ENCODE results near the gene SLC26A6.

- TF ChIP-seq CSDC2 (CRISPR knock-in tag; IDR thresholded peaks at IDR 0.05) (no peak), OSR1 (CRISPR knock-in tag; IDR thresholded peaks at IDR 0.05) (no peak), ZFP30 (CRISPR knock-in tag; IDR thresholded peaks at IDR 0.05) (no peak), ARNTL (CRISPR knock-in tag; IDR thresholded peaks at IDR 0.05; ENCODE audit: borderline replicate concordance, low read depth) (no peak), BACH2 (CRISPR knock-in tag; IDR thresholded peaks at IDR 0.05; ENCODE audit: borderline replicate concordance) (no peak), ZNF565 (CRISPR knock-in tag; conservative IDR thresholded peaks at IDR 0.05; ENCODE audit: low read depth) (no peak), CREB5 (CRISPR knock-in tag; IDR thresholded peaks at IDR 0.05; ENCODE audit: low read depth) (no peak)
These were observed 25.6 kb upstream of the SLC26A6 start for GRCh38 chr3:48660800-48661400.
